Erythroblast (primary cell): ENCODE results near the gene SNRPA.

Source experiments
- GATA1 ChIP-seq: IDR thresholded peaks from 2 replicates; pipeline ENCODE4 v1.6.1; 2011; ENCODE audit warnings: low read depth, mild to moderate bottlenecking, control low read depth, low read length, moderate library complexity
- POLR2A ChIP-seq: IDR thresholded peaks from 2 replicates; pipeline ENCODE4 v1.6.1; 2011; ENCODE audit warnings: mild to moderate bottlenecking, low read length

- TF ChIP-seq POLR2A, result no peak
- no peak for TF ChIP-seq GATA1
Observed at GRCh38 chr19:40763526-40763925, 12.5 kb downstream of the SNRPA start.
